CD4-positive, alpha-beta T cell (primary cell): ENCODE measurements around the gene PLLP. TPM values are rescaled to one million over a fixed set of nuclear protein-coding genes. Genes with fewer than 3 reads are reported as not detected.

Experiments
- ATAC-seq: fragments of 200-7000 bp; cut with Tn5 transposase; one replicate; pipeline ENCODE4 v1.10.0; 2022; ENCODE audit warnings: mild to moderate bottlenecking; ENCODE audit not compliant: poor library complexity
- CTCF ChIA-PET: fragments of 350-600 bp; sonication (Branson Sonifier 250); formaldehyde crosslinking; loops from one replicate; lab custom pipeline; 2021; ENCODE audit warnings: antibody characterized with exemption, inconsistent platforms; lab: Charles Lee
- POLR2A ChIA-PET: fragments of 350-600 bp; sonication (Branson Sonifier 250); formaldehyde crosslinking; loops from one replicate; lab custom pipeline; 2021; ENCODE audit warnings: antibody characterized with exemption, inconsistent platforms; lab: Charles Lee
- DNase-seq, 14 experiments: peaks; one replicate each; pipeline ENCODE4 v3.0.0-alpha.2; 2013 to 2020; ENCODE audit warnings: mixed read lengths in 2 of 14
- H3K27ac ChIP-seq, 2 donors: one replicate each; pipeline versions ENCODE4 v1.5.1 to v1.7.0; 2013; ENCODE audit warnings: low read length in 2 of 2, low read depth in 1 of 2, mild to moderate bottlenecking in 1 of 2
- H3K27me3 ChIP-seq, 2 experiments: 1 replicate in 1 of 2; 2 replicates in 1 of 2; pipeline versions ENCODE4 v1.6.1 to v1.7.0; 2013; ENCODE audit warnings: low read length in 2 of 2, control low read depth in 1 of 2, mild to moderate bottlenecking in 1 of 2, moderate library complexity in 1 of 2; ENCODE audit not compliant: insufficient read depth in 2 of 2, control insufficient read depth in 1 of 2
- H3K36me3 ChIP-seq: one replicate; pipeline ENCODE4 v1.6.1; 2013; ENCODE audit warnings: low read length, control low read depth; ENCODE audit not compliant: insufficient read depth
- H3K4me1 ChIP-seq: one replicate; pipeline ENCODE4 v1.6.1; 2013; ENCODE audit warnings: low read length, control low read depth; ENCODE audit not compliant: insufficient read depth
- H3K4me3 ChIP-seq: one replicate; pipeline ENCODE4 v1.5.1; 2013; ENCODE audit warnings: mild to moderate bottlenecking, low read length, moderate library complexity
- H3K9me3 ChIP-seq, 2 experiments: 1 replicate in 1 of 2; 2 replicates in 1 of 2; pipeline versions ENCODE4 v1.6.1 to v1.7.0; 2013; ENCODE audit warnings: low read length in 2 of 2, mild to moderate bottlenecking in 2 of 2, control low read depth in 1 of 2, moderate library complexity in 1 of 2; ENCODE audit not compliant: control insufficient read depth in 1 of 2, insufficient read depth in 1 of 2
- H3K27ac Mint-ChIP-seq: one replicate; pipeline ENCODE4 v1.8.0; 2020; ENCODE audit warnings: mixed read lengths
- H3K27me3 Mint-ChIP-seq: one replicate; pipeline ENCODE4 v1.8.0; 2021; ENCODE audit warnings: mixed read lengths
- H3K36me3 Mint-ChIP-seq: one replicate; pipeline ENCODE4 v1.8.0; 2021; ENCODE audit warnings: low read depth, mixed read lengths
- H3K4me1 Mint-ChIP-seq: one replicate; pipeline ENCODE4 v1.8.0; 2021; ENCODE audit warnings: low read depth, mixed read lengths
- H3K4me3 Mint-ChIP-seq: one replicate; pipeline ENCODE4 v1.8.0; 2020; ENCODE audit warnings: mild to moderate bottlenecking, mixed read lengths
- H3K9me3 Mint-ChIP-seq: one replicate; pipeline ENCODE4 v1.8.0; 2020; ENCODE audit warnings: mixed read lengths
- CTCF ChIP-seq: fragments of 200-600 bp; IDR thresholded peaks from one replicate; pipeline ENCODE4 v1.8.0; 2022; ENCODE audit warnings: antibody characterized with exemption, mild to moderate bottlenecking
- intact Hi-C, 2 experiments: fragments of 100-400 bp; cut with DNase I in 1 of 2; cut with micrococcal nuclease in 1 of 2; formaldehyde crosslinking; loops; one replicate each; pipeline versions ENCODE4 v1.15.1 to v1.9.0; 2023 to 2025; cut with DNase I, micrococcal nuclease
- total RNA-seq, 174 experiments: library from RNA in 2 of 174; stranded (reverse) in 2 of 174; gene quantifications; one replicate each; pipeline ENCODE4 v1.2.3 and lab custom pipeline; 2021 to 2026

Gene PLLP
- total RNA-seq, 2 experiments from 2014 or later: 1.8 to 2.5 TPM

GRCh38 chr16:57315416-57315815 lies 30.9 kb upstream of the PLLP start:
- Histone ChIP-seq H3K36me3 (no peaks in the 10 kb centered on the region), H3K27me3 (no peaks in the 10 kb centered on the region), H3K27ac (no peak overlapping the region), H3K4me1 (peaks cover 6% of the 10 kb centered on the region), H3K9me3 (no peaks in the 10 kb centered on the region), H3K4me3 (no peak overlapping the region)
- intact Hi-C loops: no loop called here
- ATAC-seq: no peak
- H3K36me3 Mint-ChIP-seq: no peaks in the 10 kb centered on the region
- no peak overlapping the region for H3K4me3 Mint-ChIP-seq
- no peaks in the 10 kb centered on the region for H3K27me3 Mint-ChIP-seq
- ChIA-PET CTCF (no interaction called here), POLR2A (no interaction called here)
- no peak overlapping the region for H3K27ac Mint-ChIP-seq
- H3K9me3 Mint-ChIP-seq: no peaks in the 10 kb centered on the region
- H3K4me1 Mint-ChIP-seq: peaks cover 14% of the 10 kb centered on the region
- DNase-seq: no peak
- TF ChIP-seq CTCF: no peak

GRCh38 chr16:57314161-57314785 lies 29.8 kb upstream of the PLLP start:
- Histone ChIP-seq H3K4me1 (peaks cover 10% of the 10 kb centered on the region), H3K4me3 (no peak overlapping the region), H3K27me3 (no peaks in the 10 kb centered on the region), H3K9me3 (no peaks in the 10 kb centered on the region), H3K36me3 (no peaks in the 10 kb centered on the region), H3K27ac (peak overlapping the region in 1 of 2 donors; percentile 6)
- no peak for TF ChIP-seq CTCF
- POLR2A ChIA-PET: interaction anchor here (0.9 to 2.0 kb wide), 2 partner anchors 14 to 16 kb away, joined by 3 to 6 read pairs; no protein-coding TSS in a partner anchor
- Mint-ChIP-seq H3K27ac (peak overlapping the region; percentile 60), H3K9me3 (no peaks in the 10 kb centered on the region), H3K4me1 (peaks cover 14% of the 10 kb centered on the region), H3K4me3 (no peak overlapping the region), H3K27me3 (no peaks in the 10 kb centered on the region), H3K36me3 (no peaks in the 10 kb centered on the region)
- CTCF ChIA-PET: interaction anchor here (1.1 kb wide), 1 partner anchor 13 kb away, joined by 3 read pairs; no protein-coding TSS in a partner anchor
- ATAC-seq: no peak
- intact Hi-C loops: no loop called here
- peak in 1 of 14 experiments; percentile 36 for DNase-seq

GRCh38 chr16:57313509-57313908 lies 29.0 kb upstream of the PLLP start:
- Histone ChIP-seq H3K9me3 (no peaks in the 10 kb centered on the region), H3K4me3 (no peak overlapping the region), H3K36me3 (no peaks in the 10 kb centered on the region), H3K27me3 (no peaks in the 10 kb centered on the region), H3K27ac (no peak overlapping the region), H3K4me1 (peaks cover 14% of the 10 kb centered on the region)
- H3K4me1 Mint-ChIP-seq: peaks cover 14% of the 10 kb centered on the region
- H3K9me3 Mint-ChIP-seq: no peaks in the 10 kb centered on the region
- H3K4me3 Mint-ChIP-seq: no peak overlapping the region
- POLR2A ChIA-PET: interaction anchor here (0.9 to 2.0 kb wide), 2 partner anchors 13 to 15 kb away, joined by 3 to 6 read pairs; no protein-coding TSS in a partner anchor
- CTCF ChIA-PET: interaction anchor here (1.1 kb wide), 1 partner anchor 13 kb away, joined by 3 read pairs; no protein-coding TSS in a partner anchor
- H3K27ac Mint-ChIP-seq: no peak overlapping the region
- ATAC-seq (no peak), DNase-seq (no peak)
- intact Hi-C loops: no loop called here
- no peaks in the 10 kb centered on the region for H3K27me3 Mint-ChIP-seq
- H3K36me3 Mint-ChIP-seq: no peaks in the 10 kb centered on the region
- TF ChIP-seq CTCF: no peak
